ENCODE data around the gene CARNS1. TPM values are rescaled to one million over a fixed set of nuclear protein-coding genes. Genes with fewer than 3 reads are reported as not detected.

CARNS1 gene
- total RNA-seq, 2 experiments from 2014 or later: 4.8 to 4.9 TPM

DNA sequence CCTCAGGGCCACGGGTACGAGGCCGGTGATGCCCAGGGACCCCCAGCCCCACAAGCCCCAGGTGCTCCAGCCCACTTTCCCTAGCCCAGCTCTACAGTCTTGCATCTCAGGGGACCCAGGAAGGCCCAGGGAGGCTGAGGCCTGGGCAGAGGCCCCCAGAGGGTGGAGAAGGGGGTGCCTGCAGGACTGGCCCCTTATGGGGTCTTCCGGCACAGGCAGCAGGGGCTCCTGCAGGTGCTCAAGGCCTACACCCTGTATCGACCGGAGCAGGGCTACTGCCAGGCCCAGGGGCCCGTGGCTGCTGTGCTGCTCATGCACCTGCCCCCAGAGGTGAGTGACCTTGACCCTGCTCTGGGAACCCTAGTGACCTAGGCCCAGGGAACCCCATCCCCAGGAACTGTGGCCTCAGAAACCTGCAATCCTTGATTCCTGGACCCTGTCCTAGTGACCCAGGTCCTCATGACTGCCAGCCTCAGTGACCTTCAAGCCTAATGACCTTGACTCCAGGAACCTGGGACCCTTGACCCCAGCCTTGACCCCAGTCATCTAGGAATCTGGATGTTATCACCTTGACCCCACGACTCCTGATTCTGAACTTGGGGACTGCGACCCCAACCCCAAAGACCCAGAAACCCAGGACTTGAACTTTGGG is 9.7 kb upstream of the CARNS1 start:
- no peaks in the 10 kb centered on the region for H3K27me3 Mint-ChIP-seq (ENCODE audit: low read depth)
- H3K4me3 Mint-ChIP-seq: peak overlapping the region; percentile 92
- H3K4me1 Mint-ChIP-seq (ENCODE audit: low read depth): peaks cover 68% of the 10 kb centered on the region
- H3K36me3 Mint-ChIP-seq (ENCODE audit: low read depth): peaks cover 62% of the 10 kb centered on the region
- ChIA-PET CTCF (interaction anchor here (1.0 to 5.7 kb wide), 4 partner anchors 13 to 62 kb away, joined by 4 to 73 read pairs (median 6); partner anchors contain the start of gene PTPRCAP), POLR2A (interaction anchor here (1.7 to 6.9 kb wide), 8 partner anchors 10 to 80 kb away, joined by 3 to 109 read pairs (median 20); partner anchors contain the start of genes PTPRCAP, RAD9A and RPS6KB2)
- DNase-seq (peak; percentile 23), ATAC-seq (no peak)
- H3K9me3 Mint-ChIP-seq (ENCODE audit: insufficient read depth): no peaks in the 10 kb centered on the region
- H3K27ac Mint-ChIP-seq: peak overlapping the region; percentile 93

DNA sequence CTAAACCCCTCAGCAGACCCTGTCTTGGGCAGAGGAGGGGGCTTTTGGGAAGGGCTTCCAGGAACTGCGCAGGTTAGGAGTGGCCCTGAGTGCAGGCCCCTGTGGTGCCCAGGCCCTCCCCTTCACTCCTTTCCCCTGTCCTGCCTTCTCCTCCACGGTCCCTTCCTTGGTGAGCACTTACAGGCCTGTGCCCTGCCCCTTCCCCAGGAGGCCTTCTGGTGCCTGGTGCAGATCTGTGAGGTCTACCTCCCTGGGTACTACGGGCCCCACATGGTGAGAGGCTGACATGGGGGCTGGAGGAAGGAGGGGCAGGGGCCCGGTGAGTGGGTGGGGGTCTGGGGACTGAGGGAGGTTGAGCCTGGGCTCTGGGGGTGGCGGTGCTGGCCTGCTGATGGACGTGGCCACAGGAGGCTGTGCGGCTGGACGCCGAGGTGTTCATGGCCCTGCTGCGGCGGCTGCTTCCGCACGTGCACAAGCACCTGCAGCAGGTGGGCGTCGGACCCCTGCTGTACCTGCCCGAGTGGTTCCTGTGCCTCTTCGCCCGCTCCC is 9.0 kb upstream of the CARNS1 start:
- H3K27me3 Mint-ChIP-seq (ENCODE audit: low read depth): no peaks in the 10 kb centered on the region
- peaks cover 68% of the 10 kb centered on the region for H3K36me3 Mint-ChIP-seq (ENCODE audit: low read depth)

DNA sequence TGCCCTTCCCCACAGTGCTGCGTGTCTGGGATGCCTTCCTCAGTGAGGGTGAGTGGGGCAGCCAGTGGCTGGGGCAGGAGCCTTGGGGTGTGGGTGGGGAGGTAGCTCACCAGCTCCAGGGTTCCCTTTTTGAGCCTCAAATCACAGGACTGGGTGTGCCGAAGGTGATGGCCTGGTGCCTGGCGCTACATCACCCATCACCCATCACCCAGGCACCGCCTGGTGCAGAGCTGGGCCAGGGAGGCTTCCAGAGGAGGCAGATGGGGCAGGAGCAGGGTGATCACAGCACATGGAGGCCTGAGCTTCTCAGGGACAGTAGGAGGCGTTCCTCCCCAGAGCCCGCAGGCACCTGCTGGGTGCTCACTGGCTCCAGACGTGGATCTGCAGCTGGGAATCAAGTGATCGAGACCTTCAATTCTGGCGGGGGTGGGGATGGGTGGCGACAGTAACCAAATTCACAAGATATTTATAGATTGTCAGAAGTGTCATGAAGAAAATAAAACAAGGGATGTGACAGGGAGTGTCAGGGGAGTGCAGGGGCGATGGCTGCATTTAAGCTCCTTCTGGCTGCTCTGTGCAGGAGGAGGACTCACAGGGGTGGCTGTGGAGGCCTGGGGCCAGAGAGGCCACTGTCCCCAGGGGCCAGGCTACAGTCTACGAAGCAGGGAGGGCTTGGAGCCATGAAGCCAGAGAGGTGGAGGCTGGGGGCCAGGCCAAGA is 8.3 kb upstream of the CARNS1 start:
- no peaks in the 10 kb centered on the region for H3K27me3 Mint-ChIP-seq (ENCODE audit: low read depth)
- POLR2A ChIA-PET: interaction anchor here (0.8 to 3.5 kb wide), 13 partner anchors 11 to 135 kb away, joined by 3 to 61 read pairs (median 4); partner anchors contain the start of genes AIP and PTPRCAP
- ATAC-seq (no peak), DNase-seq (peak; percentile 48)
- H3K27ac Mint-ChIP-seq: peak overlapping the region; percentile 93
- H3K4me3 Mint-ChIP-seq: peak overlapping the region; percentile 92
- H3K4me1 Mint-ChIP-seq (ENCODE audit: low read depth): peaks cover 77% of the 10 kb centered on the region
- H3K36me3 Mint-ChIP-seq (ENCODE audit: low read depth): peaks cover 68% of the 10 kb centered on the region
- H3K9me3 Mint-ChIP-seq (ENCODE audit: insufficient read depth): no peaks in the 10 kb centered on the region
- CTCF ChIA-PET: interaction anchor here (0.7 to 3.4 kb wide), 9 partner anchors 12 to 145 kb away, joined by 3 to 35 read pairs (median 5); partner anchors contain the start of genes PTPRCAP, RAD9A and RPS6KB2

More for the DNA sequence above, 9.0 kb upstream of the CARNS1 start:
- CTCF ChIA-PET: interaction anchor here (0.7 to 3.4 kb wide), 7 partner anchors 12 to 144 kb away, joined by 3 to 35 read pairs (median 5); partner anchors contain the start of genes PTPRCAP and RPS6KB2
- H3K4me1 Mint-ChIP-seq (ENCODE audit: low read depth): peaks cover 73% of the 10 kb centered on the region
- peak overlapping the region; percentile 92 for H3K4me3 Mint-ChIP-seq
- POLR2A ChIA-PET: interaction anchor here (0.8 to 3.5 kb wide), 9 partner anchors 10 to 135 kb away, joined by 3 to 61 read pairs (median 4); partner anchors contain the start of gene PTPRCAP
- H3K27ac Mint-ChIP-seq: peak overlapping the region; percentile 93
- no peak for ATAC-seq
- DNase-seq: peak; percentile 25
- no peaks in the 10 kb centered on the region for H3K9me3 Mint-ChIP-seq (ENCODE audit: insufficient read depth)

DNA sequence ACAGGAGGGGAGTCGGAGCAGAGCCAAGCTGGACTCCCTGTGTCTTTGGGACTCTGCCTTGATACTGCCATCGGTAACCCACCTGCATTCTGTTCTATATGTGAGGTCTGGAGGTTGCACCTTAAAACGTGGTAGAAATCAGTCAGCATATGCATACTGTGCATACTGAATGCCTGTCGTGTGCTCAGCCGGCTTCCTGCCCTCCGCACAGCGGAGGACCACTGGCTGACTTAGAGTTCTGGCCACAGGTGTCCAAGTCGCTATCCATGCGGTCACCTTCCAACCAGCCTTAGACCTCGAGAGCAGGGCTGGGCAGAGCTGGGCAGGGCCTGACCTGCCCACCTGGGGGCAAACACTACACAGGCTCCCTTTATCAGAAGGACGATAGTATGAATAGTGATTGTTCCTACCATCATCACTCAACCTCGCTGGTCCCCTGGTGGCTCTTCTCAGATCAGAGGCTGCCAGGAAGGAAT is 7.8 kb upstream of the CARNS1 start:
- Mint-ChIP-seq H3K36me3 (ENCODE audit: low read depth) (peaks cover 68% of the 10 kb centered on the region), H3K27ac (peak overlapping the region; percentile 93), H3K4me1 (ENCODE audit: low read depth) (peaks cover 77% of the 10 kb centered on the region), H3K9me3 (ENCODE audit: insufficient read depth) (no peaks in the 10 kb centered on the region), H3K4me3 (peak overlapping the region; percentile 92), H3K27me3 (ENCODE audit: low read depth) (no peaks in the 10 kb centered on the region)
- CTCF ChIA-PET: interaction anchor here (0.9 to 3.4 kb wide), 11 partner anchors 11 to 145 kb away, joined by 3 to 35 read pairs (median 5); partner anchors contain the start of genes PITPNM1, POLD4, PTPRCAP and RAD9A
- POLR2A ChIA-PET: interaction anchor here (0.9 to 3.5 kb wide), 15 partner anchors 11 to 136 kb away, joined by 3 to 61 read pairs (median 4); partner anchors contain the start of genes AIP, PTPRCAP and RAD9A
- ATAC-seq (no peak), DNase-seq (peak; percentile 28)

DNA sequence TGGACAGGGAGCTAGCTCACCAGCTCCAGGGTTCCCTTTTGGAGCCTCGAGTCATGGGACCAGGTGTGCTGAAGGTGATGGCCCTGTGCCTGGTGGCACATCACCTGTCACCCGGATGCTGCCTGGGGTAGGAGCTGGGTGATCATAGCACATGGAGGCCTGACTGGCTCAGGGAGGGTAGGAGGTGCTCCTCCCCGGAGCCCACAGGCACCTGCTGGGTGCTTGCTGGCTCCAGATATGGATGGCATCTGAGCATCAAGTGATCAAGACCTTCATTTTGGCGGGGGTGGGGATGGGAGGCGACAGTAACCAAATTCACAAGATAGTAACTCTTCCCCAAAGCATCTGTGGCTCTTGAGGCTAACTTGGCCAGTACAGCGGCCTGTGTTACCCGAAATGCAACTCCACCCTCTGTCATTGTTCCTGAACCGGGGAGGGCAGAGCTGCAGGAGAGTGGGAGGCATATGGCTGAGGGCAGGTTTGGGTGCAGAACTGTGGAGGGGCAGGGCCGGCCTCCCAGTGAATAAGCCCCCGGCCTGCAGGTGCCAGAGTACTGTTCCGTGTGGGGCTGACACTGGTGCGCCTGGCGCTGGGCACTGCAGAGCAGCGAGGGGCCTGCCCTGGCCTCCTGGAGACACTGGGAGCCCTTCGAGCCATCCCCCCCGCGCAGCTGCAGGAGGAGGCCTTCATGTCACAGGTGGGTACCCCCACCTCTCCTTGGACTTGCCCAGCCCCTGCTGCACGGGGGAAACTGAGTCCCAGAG is 6.9 kb upstream of the CARNS1 start:
- peak overlapping the region; percentile 92 for H3K4me3 Mint-ChIP-seq
- peaks cover 68% of the 10 kb centered on the region for H3K36me3 Mint-ChIP-seq (ENCODE audit: low read depth)
- DNase-seq (peak; percentile 66), ATAC-seq (peak; percentile 35)
- CTCF ChIA-PET: interaction anchor here (0.9 to 3.4 kb wide), 10 partner anchors 10 to 141 kb away, joined by 3 to 35 read pairs (median 4); partner anchors contain the start of genes PITPNM1, POLD4 and RAD9A
- POLR2A ChIA-PET: interaction anchor here (0.7 to 3.5 kb wide), 14 partner anchors 10 to 168 kb away, joined by 3 to 61 read pairs (median 5); partner anchors contain the start of genes PTPRCAP, RAD9A and TMEM134
- peaks cover 2% of the 10 kb centered on the region for H3K27me3 Mint-ChIP-seq (ENCODE audit: low read depth)
- H3K9me3 Mint-ChIP-seq (ENCODE audit: insufficient read depth): no peaks in the 10 kb centered on the region
- H3K4me1 Mint-ChIP-seq (ENCODE audit: low read depth): peaks cover 77% of the 10 kb centered on the region
- peak overlapping the region; percentile 93 for H3K27ac Mint-ChIP-seq

DNA sequence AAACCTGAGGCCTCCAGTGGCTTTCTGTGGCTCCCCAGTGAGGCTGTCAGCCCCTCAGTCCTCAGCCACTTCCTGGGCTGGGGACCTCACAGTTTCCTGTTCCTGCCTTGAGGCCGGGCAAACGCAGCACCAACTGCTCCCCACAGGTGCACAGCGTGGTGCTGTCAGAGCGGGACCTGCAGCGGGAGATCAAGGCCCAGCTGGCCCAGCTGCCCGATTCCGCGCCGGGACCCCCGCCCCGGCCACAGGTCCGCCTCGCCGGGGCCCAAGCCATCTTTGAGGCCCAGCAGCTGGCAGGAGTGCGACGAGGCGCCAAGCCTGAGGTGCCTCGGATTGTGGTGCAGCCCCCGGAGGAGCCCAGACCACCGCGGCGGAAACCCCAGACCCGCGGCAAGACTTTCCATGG is 6.2 kb upstream of the CARNS1 start:
- POLR2A ChIA-PET: interaction anchor here (0.7 to 3.5 kb wide), 13 partner anchors 10 to 169 kb away, joined by 3 to 61 read pairs (median 5); partner anchors contain the start of genes PTPRCAP, RAD9A and TMEM134
- CTCF ChIA-PET: interaction anchor here (0.9 to 3.4 kb wide), 8 partner anchors 10 to 142 kb away, joined by 3 to 35 read pairs (median 4); partner anchors contain the start of genes PITPNM1 and POLD4
- ATAC-seq: peak; percentile 72
- Mint-ChIP-seq H3K4me1 (ENCODE audit: low read depth) (peaks cover 80% of the 10 kb centered on the region), H3K4me3 (peak overlapping the region; percentile 92), H3K27me3 (ENCODE audit: low read depth) (peaks cover 2% of the 10 kb centered on the region), H3K36me3 (ENCODE audit: low read depth) (peaks cover 64% of the 10 kb centered on the region), H3K27ac (peak overlapping the region; percentile 98), H3K9me3 (ENCODE audit: insufficient read depth) (no peaks in the 10 kb centered on the region)
- peak; percentile 93 for DNase-seq

DNA sequence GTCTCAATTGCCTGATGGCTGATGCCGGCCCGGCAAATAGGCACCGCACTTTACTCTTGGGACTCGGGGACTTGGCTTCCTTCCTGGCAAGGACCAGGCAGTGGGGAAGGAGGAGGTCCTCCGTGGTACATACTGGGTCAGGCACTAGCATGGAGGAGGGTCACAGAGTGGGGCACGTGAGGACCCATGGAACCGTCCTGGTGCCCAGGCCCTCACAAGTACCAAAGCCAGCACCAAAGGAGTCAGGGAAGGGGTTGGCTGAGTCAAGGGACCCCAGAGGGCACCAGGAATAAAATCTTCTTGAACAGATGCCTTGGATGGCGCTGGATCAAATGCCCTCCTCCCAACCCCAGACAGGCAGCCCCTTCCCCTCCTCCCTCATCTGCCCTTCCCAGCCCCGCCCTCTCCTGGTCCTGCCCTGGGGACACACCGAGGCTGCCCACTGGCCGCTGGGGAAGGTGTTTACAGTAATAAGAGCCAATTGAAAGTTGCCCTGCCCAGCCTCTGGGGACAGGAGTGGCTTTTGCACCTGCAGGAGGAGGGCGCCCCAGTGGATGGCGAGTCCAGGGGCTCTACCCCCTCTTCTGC is 5.6 kb upstream of the CARNS1 start:
- CTCF ChIA-PET: interaction anchor here (1.2 to 3.4 kb wide), 3 partner anchors 9 to 142 kb away, joined by 4 to 35 read pairs (median 6); partner anchors contain the start of gene PITPNM1
- Mint-ChIP-seq H3K27me3 (ENCODE audit: low read depth) (peaks cover 2% of the 10 kb centered on the region), H3K9me3 (ENCODE audit: insufficient read depth) (no peaks in the 10 kb centered on the region), H3K27ac (peak overlapping the region; percentile 98), H3K4me1 (ENCODE audit: low read depth) (peaks cover 81% of the 10 kb centered on the region), H3K36me3 (ENCODE audit: low read depth) (peaks cover 58% of the 10 kb centered on the region), H3K4me3 (peak overlapping the region; percentile 92)
- peak; percentile 1 for ATAC-seq
- POLR2A ChIA-PET: interaction anchor here (1.3 to 3.5 kb wide), 7 partner anchors 9 to 75 kb away, joined by 5 to 61 read pairs (median 6); partner anchors contain the start of genes RAD9A and TMEM134
- DNase-seq: no peak

DNA sequence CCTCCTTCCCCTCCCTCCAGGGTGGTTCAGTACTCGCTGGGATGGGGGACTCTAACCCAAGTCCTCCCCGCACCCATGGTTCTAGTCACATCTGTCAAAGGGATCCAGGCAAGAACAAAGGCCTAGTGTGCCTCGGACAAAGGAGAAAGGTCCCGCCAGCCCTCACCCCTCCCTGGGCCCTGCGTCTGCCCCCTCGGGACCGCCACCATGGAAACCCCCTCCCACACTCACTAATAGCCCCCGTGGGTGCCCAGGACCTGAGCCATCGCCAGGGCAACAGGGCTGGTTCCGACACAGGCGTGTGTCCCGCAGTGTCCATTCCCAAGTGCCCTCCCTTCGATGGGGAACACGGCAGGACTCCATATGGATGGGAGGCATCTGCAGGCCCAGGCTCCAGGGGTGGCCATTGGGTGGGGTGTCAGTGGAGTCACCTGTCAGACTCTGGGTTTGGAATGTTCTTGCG is 5.1 kb upstream of the CARNS1 start:
- DNase-seq (no peak), ATAC-seq (no peak)
- Mint-ChIP-seq H3K36me3 (ENCODE audit: low read depth) (peaks cover 52% of the 10 kb centered on the region), H3K27ac (peak overlapping the region; percentile 98), H3K27me3 (ENCODE audit: low read depth) (peaks cover 2% of the 10 kb centered on the region), H3K4me1 (ENCODE audit: low read depth) (peaks cover 83% of the 10 kb centered on the region), H3K4me3 (peak overlapping the region; percentile 92), H3K9me3 (ENCODE audit: insufficient read depth) (no peaks in the 10 kb centered on the region)
- POLR2A ChIA-PET: interaction anchor here (2.9 to 4.1 kb wide), 3 partner anchors 8 to 27 kb away, joined by 21 to 34 read pairs (median 27); partner anchors contain the start of genes PPP1CA, PTPRCAP and TBC1D10C
- CTCF ChIA-PET: no interaction called here

DNA sequence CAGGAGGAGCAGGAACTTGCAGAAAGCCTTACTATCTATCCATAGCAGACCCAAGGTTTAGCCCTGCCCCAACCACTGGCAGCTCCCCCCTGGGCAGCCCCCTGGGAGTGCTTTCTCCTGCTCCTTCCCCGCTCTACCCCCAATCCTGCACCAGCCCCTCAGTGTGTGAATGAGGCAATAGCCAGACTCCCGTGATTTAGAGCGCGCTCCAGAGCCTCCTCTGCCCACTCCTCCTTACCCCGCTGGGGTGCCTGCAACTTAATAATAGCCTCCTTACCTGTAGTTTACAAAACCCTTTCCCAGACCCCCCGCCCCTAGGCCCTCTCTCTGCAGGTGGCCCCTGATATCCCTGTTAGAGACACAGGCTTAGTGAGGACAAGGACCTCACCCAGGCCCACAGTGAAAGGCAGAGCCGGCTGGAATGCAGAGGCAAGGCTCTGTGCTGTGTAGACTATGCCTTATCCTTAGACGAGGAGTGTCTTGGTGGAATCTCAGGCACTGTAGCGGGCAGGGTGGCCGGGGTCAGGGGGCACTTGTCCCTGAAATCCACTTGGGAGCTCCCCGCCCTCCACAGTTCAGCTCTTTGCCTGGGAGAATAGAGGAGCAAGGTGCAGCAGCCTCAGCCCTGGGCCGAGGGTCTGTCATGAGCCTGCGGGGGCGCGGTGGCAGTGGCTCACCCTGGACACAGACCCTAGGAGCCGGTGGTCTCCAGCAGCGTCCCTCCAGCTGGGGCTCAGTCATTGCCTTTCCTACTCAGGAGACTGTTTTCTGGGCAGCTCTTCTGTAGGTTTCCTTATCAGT is 4.3 kb upstream of the CARNS1 start:
- POLR2A ChIA-PET: interaction anchor here (0.7 to 4.1 kb wide), 8 partner anchors 9 to 143 kb away, joined by 3 to 34 read pairs (median 5); partner anchors contain the start of genes PPP1CA, PTPRCAP, RAD9A and TBC1D10C
- CTCF ChIA-PET: interaction anchor here (4.3 kb wide), 1 partner anchor 10 kb away, joined by 29 read pairs; the partner anchor contains the start of gene PPP1CA
- H3K27ac Mint-ChIP-seq: peak overlapping the region; percentile 69

More for the DNA sequence above, 4.3 kb upstream of the CARNS1 start:
- DNase-seq (no peak), ATAC-seq (no peak)
- peaks cover 2% of the 10 kb centered on the region for H3K27me3 Mint-ChIP-seq (ENCODE audit: low read depth)
- H3K9me3 Mint-ChIP-seq (ENCODE audit: insufficient read depth): no peaks in the 10 kb centered on the region
- peaks cover 83% of the 10 kb centered on the region for H3K4me1 Mint-ChIP-seq (ENCODE audit: low read depth)
- H3K4me3 Mint-ChIP-seq: peak overlapping the region; percentile 92
- H3K36me3 Mint-ChIP-seq (ENCODE audit: low read depth): peaks cover 46% of the 10 kb centered on the region
